ENCODE measurements around the gene SEC14L5.
"Not testable (repeated sequence)": the region's sequence is repeated elsewhere in the genome, so short reads cannot be mapped to it uniquely, and the experiment has no call there.

SEC14L5 gene

GRCh38 chr16:5036228-5037156 lies 78.4 kb downstream of the SEC14L5 start:
- DNase-seq (ENCODE audit: low spot score) (no peak), FAIRE-seq (no peak)

- FAIRE-seq (no peak), DNase-seq (ENCODE audit: low spot score) (no peak)
Measured at GRCh38 chr16:5040451-5040850, 82.3 kb downstream of the SEC14L5 start.

DNA sequence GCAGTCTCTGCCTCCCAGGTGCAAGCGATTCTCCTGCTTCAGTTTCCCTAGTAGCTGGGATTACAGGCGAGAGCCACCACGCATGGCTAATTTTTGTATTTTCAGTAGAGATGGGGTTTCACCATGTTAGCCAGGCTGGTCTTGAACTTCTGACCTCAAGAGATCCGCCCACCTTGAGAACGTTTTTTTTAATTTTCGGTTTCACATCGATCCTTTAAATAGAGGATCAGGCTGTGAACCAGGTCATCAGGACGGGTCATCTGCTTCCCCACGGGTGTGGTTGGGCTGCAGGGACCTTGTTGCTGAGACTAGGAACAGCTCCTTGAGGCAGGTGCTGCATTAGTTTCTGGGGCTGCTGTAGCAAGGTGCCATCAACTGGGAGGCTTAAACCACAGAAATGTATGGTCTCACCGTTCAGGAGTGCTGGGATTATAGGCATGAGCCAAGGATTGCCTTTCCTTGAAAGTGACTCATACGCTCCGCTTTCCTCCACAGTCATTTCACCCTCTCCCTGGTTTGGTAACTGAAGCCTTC lies 83.5 kb downstream of the SEC14L5 start:
- peak; percentile 84 for DNase-seq (ENCODE audit: low spot score)

DNA sequence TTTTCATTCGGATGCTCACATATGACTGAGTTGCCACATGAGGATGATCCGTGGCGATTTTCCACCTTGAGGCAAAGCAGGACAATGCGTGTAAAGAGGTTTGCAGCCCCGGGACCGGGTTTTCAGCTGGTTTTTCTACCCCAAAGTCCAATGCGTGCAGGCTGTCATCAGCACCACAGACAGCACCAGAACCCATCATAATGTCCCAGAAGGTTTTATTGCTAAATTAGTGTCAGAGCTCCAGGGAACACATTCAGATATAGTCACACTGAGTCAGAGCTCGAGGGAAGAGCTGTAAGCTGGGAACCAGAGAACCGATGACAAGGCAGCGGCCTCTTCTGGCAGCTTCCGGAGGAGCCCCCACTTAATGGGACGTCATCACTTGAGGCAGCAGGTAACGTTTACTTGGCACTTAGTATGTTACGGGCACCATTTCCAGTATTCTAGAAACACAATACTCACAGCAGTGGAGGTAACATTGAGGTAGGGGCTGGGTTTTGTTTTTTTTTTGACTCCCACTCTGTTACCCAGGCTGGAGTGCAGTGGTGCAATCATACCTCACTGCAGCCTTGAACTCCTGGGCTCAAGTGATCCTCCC lies 84.5 kb downstream of the SEC14L5 start:
- peak; percentile 62 for DNase-seq (ENCODE audit: low spot score)
- no peak for FAIRE-seq

More for the DNA sequence above, 83.5 kb downstream of the SEC14L5 start:
- FAIRE-seq = peak; percentile 69

DNA sequence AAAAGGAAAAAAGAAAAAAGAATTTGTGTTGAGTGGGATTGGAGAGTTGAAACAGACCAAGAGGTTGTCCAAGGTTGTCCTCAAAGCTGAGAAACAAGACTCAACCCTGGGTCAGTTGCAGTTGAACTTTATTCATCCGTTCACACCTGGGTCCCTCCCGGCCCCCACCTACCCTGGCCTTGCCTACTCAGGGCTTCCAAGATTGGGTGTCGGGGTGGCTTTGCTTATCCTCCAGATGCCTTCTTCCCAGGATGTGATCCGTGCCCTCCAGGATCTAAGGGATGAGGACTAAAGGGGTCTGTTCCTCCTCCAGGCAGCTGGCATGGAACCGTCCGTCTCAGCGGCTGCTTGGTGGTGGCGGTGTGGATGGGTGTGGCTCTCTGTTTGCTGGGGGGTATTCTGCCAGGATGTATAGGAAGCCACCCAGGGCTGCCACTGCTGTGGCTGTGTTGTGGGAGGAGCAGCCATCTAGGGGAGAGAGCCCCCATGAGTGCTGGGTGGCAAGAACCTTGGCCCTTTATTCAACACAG lies 85.9 kb downstream of the SEC14L5 start:
- no peak for FAIRE-seq

GRCh38 chr16:5044581-5044980 lies 86.5 kb downstream of the SEC14L5 start:
- not testable (repeated sequence) for DNase-seq (ENCODE audit: low spot score); FAIRE-seq

More for the DNA sequence above, 85.9 kb downstream of the SEC14L5 start:
- DNase-seq (ENCODE audit: low spot score) = no peak

GRCh38 chr16:5045499-5046115 lies 87.5 kb downstream of the SEC14L5 start:
- FAIRE-seq = no peak

GRCh38 chr16:5046914-5047313 lies 88.8 kb downstream of the SEC14L5 start:
- DNase-seq (ENCODE audit: low spot score) = no peak
- no peak for FAIRE-seq

More at GRCh38 chr16:5045499-5046115, 87.5 kb downstream of the SEC14L5 start:
- no peak for DNase-seq (ENCODE audit: low spot score)

DNA sequence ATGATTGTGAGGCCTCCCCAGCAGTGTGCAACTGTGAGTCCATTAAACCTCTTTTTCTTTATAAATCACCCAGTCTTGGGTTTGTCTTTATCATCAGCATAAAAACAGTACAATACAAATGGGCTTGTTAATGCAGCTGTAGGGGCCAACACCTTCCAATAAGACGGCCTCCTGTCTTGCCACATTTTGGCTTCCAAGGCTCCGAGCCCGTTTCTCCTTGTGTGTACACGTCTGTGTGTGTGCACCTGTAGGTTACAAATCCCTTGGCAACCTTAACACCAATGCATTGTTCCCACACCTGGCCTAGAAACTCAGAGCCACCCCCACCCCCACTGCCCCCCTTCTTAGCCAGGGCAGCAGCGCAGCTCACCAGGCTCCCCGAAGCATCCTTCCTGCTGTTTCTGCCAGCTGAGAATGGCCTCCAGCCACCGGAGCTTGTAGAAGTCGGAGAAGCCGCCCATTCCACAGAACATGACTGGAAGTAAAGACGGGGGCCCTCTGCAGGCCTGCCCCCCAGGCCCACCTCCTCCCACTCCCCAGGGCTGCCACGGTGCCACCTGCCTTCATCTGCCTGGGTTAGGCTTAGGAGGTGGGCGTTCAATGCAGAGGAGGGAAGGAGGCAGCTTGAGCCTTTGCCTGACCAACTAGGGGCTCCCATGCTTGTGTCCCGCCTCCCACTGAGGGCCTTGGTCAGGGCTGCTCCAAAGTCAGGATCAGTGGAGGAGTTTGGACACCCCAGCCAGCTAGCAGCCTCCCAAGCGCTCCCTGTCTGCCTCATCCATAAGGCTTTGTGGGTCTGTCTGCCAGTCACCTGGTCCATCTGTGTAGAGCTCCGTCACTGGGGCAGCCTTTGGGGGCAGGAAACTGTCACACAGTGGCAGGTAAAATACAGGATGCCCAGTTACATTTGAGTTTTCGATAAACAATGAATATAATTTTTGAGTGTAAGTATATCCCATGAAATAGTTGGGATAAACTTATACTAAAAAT lies 97.0 kb downstream of the SEC14L5 start:
- FAIRE-seq (no peak), DNase-seq (ENCODE audit: low spot score) (no peak)

DNA sequence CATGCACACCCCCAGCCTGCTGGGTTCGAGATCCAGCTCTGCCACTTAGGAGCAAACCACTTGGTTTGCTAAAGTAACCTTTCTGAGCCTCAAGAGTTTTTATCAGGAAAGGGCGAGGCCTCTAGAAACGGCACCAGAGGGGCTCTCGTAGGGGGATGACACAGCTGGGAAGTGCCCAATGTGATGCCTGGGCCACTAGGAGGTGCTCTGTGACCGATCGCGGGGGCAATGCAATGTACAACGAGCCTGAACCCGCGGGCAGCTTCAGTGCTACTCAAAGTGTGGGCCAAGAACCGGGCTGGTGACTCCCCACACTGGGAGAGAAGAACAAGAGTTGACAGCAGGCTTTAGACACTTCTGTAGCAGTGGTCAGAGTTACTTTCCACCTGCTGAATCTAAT lies 98.2 kb downstream of the SEC14L5 start:
- no peak for DNase-seq (ENCODE audit: low spot score)
- FAIRE-seq = no peak

DNA sequence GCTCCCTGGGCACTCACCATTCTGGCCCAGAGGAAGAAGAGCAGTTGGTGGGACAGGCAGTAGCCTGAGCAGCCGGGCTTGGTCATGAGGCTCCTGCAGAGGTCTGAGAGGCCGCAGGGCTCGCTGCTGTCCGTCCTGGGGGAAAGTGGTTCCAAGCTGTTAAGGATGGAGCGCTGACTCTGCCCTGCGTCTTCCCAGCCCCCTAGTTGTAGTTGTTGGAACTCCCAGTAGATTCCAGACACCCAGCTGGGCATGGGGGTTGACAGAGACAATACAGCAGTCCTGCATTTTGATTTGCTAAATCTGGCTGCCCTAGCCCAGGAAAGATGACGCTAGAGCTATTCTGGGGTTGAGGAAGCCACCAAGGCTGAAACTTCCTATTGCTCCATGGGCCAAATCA lies 100.3 kb downstream of the SEC14L5 start:
- FAIRE-seq = no peak
- no peak for DNase-seq (ENCODE audit: low spot score)

GRCh38 chr16:5059386-5060072 lies 101.4 kb downstream of the SEC14L5 start:
- FAIRE-seq = no peak
- DNase-seq (ENCODE audit: low spot score) = no peak

DNA sequence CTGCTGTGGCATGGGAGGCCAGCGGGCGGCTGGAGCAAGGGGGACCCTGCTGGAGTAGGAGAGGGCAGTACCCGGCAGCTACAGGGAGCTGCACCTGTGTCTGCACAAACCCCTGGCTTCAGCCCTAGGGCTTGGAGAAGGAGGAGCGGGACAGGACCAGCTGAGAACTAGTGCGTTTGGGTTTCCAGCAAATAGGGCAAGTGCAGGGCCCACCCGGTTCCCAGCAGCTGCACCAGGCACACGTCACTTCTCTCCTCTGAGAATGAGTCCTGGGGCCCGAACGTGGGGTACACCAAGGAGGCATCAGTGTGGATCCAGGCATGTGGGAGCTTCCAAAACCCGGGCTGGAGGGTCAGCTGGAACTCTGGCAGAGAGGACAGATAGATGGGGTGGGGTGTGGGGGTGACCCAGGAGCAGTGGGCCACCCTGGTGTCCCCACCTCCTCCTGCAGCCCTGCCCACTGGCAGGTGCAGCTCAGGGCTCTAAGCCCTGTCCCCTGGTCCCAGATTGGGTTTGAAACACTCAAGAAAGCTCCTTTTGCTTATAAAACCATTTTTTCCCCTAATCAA lies 102.0 kb downstream of the SEC14L5 start:
- DNase-seq (ENCODE audit: low spot score) = no peak
- no peak for FAIRE-seq

- no peak for DNase-seq (ENCODE audit: low spot score)
- no peak for FAIRE-seq
Measured at GRCh38 chr16:5062051-5062450, 103.9 kb downstream of the SEC14L5 start.

DNA sequence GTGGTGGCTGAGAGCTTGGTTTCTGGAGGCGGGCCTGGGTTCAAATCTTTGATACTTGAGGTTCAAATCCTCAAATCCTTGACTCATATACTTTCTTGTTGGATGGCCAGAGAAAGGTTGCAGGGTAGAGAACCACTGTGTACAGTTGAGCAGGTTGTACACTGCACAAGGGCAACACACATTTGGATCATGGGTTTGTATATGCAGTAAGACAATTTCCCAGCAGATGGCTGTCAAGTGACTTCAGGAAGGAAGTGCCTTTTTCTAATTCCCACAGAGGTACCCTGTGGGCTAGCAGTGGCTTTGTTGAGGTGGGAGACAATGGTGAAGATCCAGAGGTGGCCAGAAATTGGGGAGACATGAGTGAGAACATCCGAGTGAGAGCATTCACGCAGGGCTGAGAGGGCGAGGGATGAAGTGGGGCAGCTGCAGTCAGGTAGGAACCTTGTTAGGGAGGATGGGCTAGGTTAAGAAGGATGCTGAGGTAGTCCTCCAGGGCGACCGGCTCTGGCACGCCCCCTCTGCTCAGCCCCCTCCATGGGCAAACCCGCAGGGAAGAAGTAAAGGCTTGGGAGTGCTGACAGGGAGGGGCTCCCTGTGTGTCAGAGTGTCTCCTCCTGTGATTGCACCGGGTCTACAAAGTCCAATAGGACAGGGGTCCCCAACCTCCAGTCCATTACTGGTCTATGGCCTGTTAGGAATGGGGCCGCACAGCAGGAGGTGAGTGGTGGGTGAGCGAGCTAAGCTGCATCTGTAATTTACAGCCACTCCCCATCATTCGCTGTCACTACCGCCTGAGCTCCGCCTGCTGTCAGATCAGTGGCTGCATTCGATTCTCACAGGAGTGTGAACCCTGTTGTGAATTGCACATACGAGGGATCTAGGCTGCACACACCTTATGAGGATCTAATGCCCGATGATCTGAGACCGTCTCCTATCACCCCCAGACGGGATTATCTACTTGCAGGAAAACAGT lies 104.9 kb downstream of the SEC14L5 start:
- no peak for DNase-seq (ENCODE audit: low spot score)
- FAIRE-seq = no peak

GRCh38 chr16:5064915-5065314 lies 106.8 kb downstream of the SEC14L5 start:
- peak; percentile 91 for FAIRE-seq

DNA sequence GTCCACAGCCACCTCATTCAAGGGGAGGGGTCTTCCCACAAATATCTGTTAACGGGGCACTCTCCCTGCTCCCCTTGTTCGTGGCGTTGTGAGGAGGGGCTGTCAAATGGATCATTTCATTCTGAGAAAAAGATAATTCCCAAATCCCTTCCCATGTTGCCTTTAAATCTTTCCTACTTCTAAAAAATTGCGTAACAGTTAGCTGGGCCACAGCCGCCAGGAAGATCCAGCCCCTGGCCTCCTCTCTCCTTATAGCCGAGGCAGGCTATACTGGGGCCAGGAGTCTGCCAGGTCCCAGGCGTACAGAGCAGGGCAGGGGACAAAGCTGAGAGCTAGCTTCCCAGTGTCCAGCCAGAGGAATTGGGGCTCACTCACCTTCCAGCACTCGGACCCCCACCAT lies 107.2 kb downstream of the SEC14L5 start:
- no peak for DNase-seq (ENCODE audit: low spot score)
- FAIRE-seq = no peak

More at GRCh38 chr16:5064915-5065314, 106.8 kb downstream of the SEC14L5 start:
- no peak for DNase-seq (ENCODE audit: low spot score)

DNA sequence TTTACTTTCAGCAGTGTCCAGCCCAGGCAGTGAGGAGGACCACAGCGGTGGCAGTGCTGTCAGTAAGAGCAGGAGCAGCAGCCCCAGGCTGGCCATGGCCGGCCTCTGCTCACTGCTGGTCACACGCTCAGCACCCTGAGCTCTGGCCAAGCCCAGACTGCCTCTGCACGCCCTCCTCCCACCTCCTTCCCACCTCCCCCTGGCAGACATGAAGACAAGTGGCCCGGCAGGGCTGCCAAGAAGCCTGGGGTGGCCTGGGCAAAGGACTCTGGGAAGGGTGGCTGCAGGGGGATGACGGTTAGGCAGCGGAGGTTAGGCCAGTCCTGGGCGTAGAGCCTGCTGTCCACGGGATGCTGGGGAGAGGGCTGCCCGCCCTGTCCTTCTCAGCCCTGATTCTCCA lies 107.7 kb downstream of the SEC14L5 start, which contains the start of gene C16orf89:
Gene C16orf89, minus strand, starts transcription at position 144 of the 400 bp plus-strand sequence. Its CDS starts 48 bp downstream, at position 96.
- no peak for DNase-seq (ENCODE audit: low spot score)
- FAIRE-seq = no peak

Data from urothelium cell line (cell line).